Activated CD8-positive, alpha-beta memory T cell treated with anti-CD3 and anti-CD28 coated beads, Interleukin-2, amount 50 U/mL, for 4 hours (primary cell): ENCODE data around the gene PLEK.
"Not testable (repeated sequence)": the region's sequence is repeated elsewhere in the genome, so short reads cannot be mapped to it uniquely, and the experiment has no call there.

Experiments used
- DNase-seq: peaks from one replicate; pipeline ENCODE4 v3.0.0-alpha.2; 2020

PLEK gene

GRCh38 chr2:68356599-68357239 lies 8.4 kb upstream of the PLEK start:
- DNase-seq = no peak

DNA sequence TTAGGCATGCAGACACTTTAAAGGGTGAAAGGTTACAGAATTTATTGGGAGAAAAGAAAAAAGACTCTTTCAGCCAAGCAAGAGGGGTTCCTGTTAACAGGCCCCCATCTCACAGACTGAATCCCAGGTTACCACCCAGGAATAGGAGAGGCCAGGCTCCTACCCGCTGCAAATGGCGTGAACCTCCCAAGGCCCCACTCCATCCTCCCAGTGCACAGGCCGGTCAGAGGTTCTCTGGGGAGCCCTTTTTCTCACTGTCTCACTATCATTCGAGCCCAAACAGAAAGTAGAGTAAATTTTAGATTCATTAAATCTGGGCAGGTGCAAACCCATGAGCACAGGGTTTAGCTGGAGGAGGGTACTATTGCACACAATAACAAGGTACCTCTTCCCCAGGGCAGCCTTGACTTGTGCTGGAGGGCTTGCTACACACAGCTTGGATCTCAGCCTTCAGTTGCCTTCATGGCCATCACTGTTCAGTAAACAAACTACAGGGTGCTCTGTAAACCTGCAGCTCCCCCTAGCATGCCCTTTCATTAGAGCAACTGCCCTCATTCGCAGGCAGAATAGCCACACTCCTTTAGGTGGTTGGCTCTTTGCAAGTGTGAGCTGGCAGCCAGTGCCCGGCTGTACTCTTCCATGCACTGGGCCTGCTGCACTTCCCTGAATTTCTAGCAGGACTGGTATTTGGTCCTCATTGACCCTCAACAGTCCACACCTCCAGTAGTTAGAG lies 7.3 kb upstream of the PLEK start:
- DNase-seq = no peak

DNA sequence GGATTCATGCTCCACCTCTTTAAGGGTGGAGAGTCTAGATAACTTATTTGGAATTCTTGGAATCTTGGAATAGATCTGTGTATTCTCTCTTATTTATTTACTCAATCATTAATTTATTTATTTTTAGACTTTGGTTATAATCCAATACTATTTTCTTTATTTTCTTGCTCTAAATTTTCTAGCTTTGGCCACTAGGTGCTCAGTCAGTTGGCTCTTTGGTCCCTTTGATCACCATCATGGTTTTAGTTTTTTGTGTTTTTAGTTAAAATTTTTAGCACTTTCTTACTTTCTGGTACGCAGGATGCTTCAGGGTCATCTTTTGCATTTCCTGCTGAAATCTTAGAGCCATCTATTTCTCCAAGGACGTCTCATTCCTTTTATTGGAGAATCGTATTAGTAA lies 5.2 kb upstream of the PLEK start:
- no peak for DNase-seq

DNA sequence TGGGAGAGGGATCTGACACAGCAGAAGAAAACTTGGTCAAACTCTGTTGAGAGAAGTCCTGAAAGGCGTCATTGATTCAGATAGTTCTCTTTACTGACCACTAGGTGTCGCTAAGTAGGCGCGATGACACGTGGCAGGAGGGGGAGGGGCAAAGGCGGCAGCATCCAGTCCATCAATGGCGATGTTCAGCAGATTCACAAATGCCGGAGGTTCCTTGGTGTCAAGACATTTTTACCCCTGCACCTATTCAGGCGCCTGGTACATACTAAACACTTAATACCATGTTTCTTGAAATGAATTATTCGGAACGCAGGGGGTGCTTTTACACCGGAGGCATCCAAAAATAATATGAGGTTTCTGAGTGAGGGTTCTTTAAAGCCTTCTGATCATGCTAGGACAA lies 3.0 kb upstream of the PLEK start:
- DNase-seq = peak; percentile 79

- no peak for DNase-seq
Measured at GRCh38 chr2:68362749-68363148, 2.3 kb upstream of the PLEK start.

DNA sequence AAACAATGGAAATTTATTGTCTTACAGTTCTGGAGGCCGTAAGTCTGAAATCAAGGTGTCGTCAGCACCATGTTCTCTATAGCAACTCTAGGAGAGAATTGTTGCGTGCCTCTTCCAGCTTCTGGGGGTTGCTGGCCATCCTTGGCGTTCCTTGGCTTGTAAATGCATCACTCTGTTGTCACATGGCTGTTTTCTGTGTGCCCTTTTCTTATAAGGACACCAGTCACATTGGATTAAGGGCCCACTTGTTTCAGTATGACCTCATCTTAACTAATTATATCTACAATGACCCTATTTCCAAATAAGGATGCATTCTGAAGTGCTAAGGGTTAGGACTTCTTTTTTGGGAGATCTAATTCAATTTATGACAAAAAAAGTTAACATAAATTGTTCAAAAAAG lies 1.4 kb upstream of the PLEK start:
- no peak for DNase-seq

DNA sequence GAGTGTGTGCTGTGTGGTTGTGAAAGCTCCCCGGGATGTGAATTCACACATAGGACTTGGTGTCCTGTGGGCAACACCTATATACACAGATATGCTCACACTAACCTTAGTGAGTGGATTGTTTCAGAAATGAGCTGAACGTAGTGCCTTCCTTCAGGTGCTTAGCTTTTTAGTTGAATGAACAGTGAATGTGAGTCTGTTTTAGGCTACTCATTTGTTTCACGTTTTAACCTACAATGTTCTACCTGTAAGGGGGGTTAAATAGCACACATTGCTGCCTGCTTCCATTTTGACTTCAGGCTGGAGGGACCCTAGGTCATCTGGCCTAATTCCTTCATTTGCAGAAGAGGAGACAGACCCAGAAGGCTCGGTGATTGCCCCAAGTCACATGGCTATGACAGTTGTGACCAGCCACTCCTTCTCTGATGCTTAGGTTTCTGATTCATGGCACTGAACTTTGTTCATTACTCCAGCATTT lies 1.0 kb downstream of the PLEK start:
- no peak for DNase-seq

DNA sequence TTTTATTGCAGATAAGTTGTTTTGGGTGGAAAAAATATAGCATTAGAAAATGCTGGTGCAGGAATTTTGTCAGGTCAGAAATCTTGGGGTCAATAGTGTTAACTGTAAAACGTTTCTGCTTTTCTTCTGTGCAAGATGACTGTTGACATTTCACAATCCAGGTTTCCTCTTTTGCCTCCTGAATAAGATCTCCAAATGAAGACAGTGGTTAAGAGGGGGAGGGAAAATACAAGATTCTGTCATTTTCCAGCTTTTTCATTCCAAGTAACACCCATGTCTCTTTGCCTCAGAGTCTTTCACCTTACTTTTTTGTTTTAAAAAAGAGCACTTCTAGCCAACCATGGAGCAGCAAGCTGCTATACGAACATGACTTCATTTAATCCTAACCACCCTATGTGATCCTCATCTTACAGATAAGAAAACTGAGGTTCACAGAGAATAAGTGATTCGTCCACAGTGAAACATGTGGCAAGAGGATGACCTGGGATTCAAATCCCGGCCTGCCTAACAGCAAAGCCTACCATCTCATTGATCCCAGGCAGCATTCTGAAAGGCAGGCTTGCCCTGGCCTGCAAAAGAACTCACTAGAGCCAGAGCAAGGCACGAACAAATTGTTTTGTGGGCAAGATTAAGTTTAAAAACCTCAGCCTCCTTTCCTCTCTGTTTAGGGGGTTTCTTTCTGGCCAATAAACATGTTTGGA lies 3.0 kb downstream of the PLEK start:
- no peak for DNase-seq

GRCh38 chr2:68368654-68369336 lies 3.7 kb downstream of the PLEK start:
- DNase-seq = no peak

DNA sequence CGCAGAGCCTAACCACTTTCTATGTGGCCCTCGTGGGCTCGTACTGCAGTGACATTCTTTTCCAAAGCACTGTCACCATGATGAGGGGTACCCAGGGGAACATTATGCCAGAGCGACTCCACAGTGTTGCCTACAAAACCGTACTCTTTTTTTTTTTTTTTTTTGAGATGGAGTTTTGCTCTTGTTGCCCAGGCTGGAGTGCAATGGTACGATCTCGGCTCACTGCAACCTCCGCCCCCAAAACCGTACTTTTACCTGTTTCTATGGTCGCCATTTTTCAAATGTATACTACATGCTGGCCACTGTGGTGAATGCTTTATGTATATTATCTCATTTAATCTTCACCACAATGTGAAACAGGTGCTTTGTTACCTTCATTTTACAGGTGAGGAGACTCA lies 4.3 kb downstream of the PLEK start:
- DNase-seq = no peak

- no peak for DNase-seq
Measured at GRCh38 chr2:68371138-68371537, 6.1 kb downstream of the PLEK start.

GRCh38 chr2:68371581-68371980 lies 6.5 kb downstream of the PLEK start:
- no peak for DNase-seq

GRCh38 chr2:68372485-68372884 lies 7.4 kb downstream of the PLEK start:
- DNase-seq = no peak

- no peak for DNase-seq
Measured at GRCh38 chr2:68374184-68374583, 9.1 kb downstream of the PLEK start.

- no peak for DNase-seq
Measured at GRCh38 chr2:68375582-68375981, 10.5 kb downstream of the PLEK start.

DNA sequence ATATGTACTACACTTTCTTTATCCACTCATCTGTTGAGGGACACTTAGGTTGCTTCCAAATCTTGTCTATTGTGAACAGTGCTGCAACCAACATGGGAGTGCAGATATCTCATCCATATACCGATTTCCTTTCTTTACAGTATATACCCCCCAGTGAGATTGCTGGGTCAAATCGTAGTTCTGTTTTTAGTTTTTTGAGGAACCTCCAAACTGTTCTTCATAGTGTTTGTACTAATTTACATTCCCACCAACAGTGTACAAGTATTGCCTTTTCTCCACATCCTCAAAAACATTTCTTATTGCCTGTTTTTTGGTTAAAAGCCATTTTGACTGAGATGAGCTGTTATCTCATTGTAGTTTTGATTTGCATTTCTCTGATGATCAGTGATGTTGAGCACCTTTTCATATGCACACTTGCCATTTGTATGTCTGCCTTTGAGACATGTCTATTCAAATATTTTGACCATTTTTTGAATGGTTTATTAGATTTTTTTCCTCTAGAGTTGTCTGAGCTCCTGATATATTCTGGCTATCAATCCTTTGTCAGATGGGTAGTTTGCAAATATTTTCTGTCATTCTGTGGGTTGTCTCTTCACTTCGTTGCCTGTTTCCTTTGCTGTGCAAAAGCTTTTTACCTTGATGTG lies 12.2 kb downstream of the PLEK start:
- DNase-seq = no peak

DNA sequence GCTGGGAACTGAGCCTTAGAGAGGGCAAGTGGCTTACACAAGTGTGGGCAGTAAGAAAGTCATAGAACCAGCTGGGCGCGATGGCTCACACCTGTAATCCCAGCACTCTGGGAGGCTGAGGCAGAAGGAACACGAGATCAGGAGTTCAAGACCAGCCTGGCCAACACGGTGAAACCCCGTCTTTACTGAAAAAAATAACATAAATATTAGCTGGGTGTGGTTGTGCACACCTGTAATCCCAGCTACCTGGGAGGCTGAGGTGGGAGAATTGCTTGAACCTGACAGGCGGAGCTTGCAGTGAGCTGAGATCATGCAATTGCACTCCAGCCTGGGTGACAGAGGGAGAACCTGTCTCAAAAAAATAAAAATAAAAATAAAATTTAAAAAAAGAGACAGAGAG lies 13.7 kb downstream of the PLEK start:
- DNase-seq = not testable (repeated sequence)

- no peak for DNase-seq
Measured at GRCh38 chr2:68379184-68379708, 14.2 kb downstream of the PLEK start.

GRCh38 chr2:68383778-68384177 lies 18.7 kb downstream of the PLEK start:
- no peak for DNase-seq

- no peak for DNase-seq
Measured at GRCh38 chr2:68384485-68385107, 19.5 kb downstream of the PLEK start.

- DNase-seq = peak; percentile 29
Measured at GRCh38 chr2:68385220-68385906, 20.3 kb downstream of the PLEK start.

- no peak for DNase-seq
Measured at GRCh38 chr2:68385907-68386287, 20.8 kb downstream of the PLEK start.
